Measurements from ENCODE around the gene SUB1.

SUB1 gene

GRCh38 chr5:32646061-32646969, 61.0 kb downstream of the SUB1 start:
- Histone ChIP-seq H3K4me3 (ENCODE audit: low read depth, low read length) (no peak overlapping the region), H3K27ac (ENCODE audit: extremely low read depth, low read depth, low read length) (no peak overlapping the region), H3K36me3 (ENCODE audit: control insufficient read depth in 2 of 2, insufficient read depth in 1 of 2, low read length in 2 of 2) (no peaks in the 10 kb centered on the region), H3K9me3 (ENCODE audit: control insufficient read depth, insufficient read depth, low read depth, low read length) (no peaks in the 10 kb centered on the region), H3K4me1 (ENCODE audit: control insufficient read depth, insufficient read depth, low read length) (no peaks in the 10 kb centered on the region)
- TF ChIP-seq ZNF433 (tag by site-specific recombination; IDR thresholded peaks at IDR 0.05; ENCODE audit: low read depth): no peak
- TF ChIP-seq ZBTB17 (tag by site-specific recombination; IDR thresholded peaks at IDR 0.05): no peak
- no peak for TF ChIP-seq ZFP37 (tag by site-specific recombination; IDR thresholded peaks at IDR 0.05)
- no peak for TF ChIP-seq EGR2 (tag by site-specific recombination; IDR thresholded peaks at IDR 0.05; ENCODE audit: low read depth)
- TF ChIP-seq ZNF280C (tag by site-specific recombination; IDR thresholded peaks at IDR 0.05): no peak
- no peak for TF ChIP-seq ELK4 (IDR thresholded peaks at IDR 0.05; ENCODE audit: borderline replicate concordance, low read depth, low read length)
- TF ChIP-seq ZNF449 (tag by site-specific recombination; IDR thresholded peaks at IDR 0.05): no peak
- no peak for TF ChIP-seq ZXDB (tag by site-specific recombination; IDR thresholded peaks at IDR 0.05)
- no peak for TF ChIP-seq CTCF (tag by site-specific recombination; IDR thresholded peaks at IDR 0.05)
- no peak for TF ChIP-seq ZNF785 (tag by site-specific recombination; IDR thresholded peaks at IDR 0.05)
- no peak for TF ChIP-seq ZNF530 (tag by site-specific recombination; IDR thresholded peaks at IDR 0.05; ENCODE audit: low read depth)
- TF ChIP-seq IKZF3 (tag by site-specific recombination; IDR thresholded peaks at IDR 0.05): no peak
- TF ChIP-seq ZIC2 (tag by site-specific recombination; IDR thresholded peaks at IDR 0.05): no peak
- no peak for TF ChIP-seq SCRT1 (tag by site-specific recombination; IDR thresholded peaks at IDR 0.05; ENCODE audit: borderline replicate concordance)
- no peak for TF ChIP-seq ZSCAN23 (tag by site-specific recombination; IDR thresholded peaks at IDR 0.05)
- no peak for TF ChIP-seq ZNF777 (tag by site-specific recombination; IDR thresholded peaks at IDR 0.05; ENCODE audit: borderline replicate concordance)
- no peak for TF ChIP-seq SALL2 (tag by site-specific recombination; IDR thresholded peaks at IDR 0.05; ENCODE audit: borderline replicate concordance)
- CTCF ChIA-PET: interaction anchor here (0.7 to 1.0 kb wide), 2 partner anchors 34 to 312 kb away, joined by 3 read pairs; no protein-coding TSS in a partner anchor
- POLR2A ChIA-PET: no interaction called here

- no peaks in the 10 kb centered on the region for H3K9me3 ChIP-seq (ENCODE audit: control insufficient read depth, insufficient read depth, low read depth, low read length)
- ChIA-PET POLR2A (no interaction called here), CTCF (interaction anchor here (0.7 kb wide), 1 partner anchor 876 kb away, joined by 3 read pairs; no protein-coding TSS in a partner anchor)
- H3K27ac ChIP-seq (ENCODE audit: extremely low read depth, low read depth, low read length): no peak overlapping the region
- no peak overlapping the region for H3K4me3 ChIP-seq (ENCODE audit: low read depth, low read length)
- H3K36me3 ChIP-seq (ENCODE audit: control insufficient read depth in 2 of 2, insufficient read depth in 1 of 2, low read length in 2 of 2): no peaks in the 10 kb centered on the region
- H3K4me1 ChIP-seq (ENCODE audit: control insufficient read depth, insufficient read depth, low read length): no peaks in the 10 kb centered on the region
- TF ChIP-seq ZNF350 (tag by site-specific recombination; IDR thresholded peaks at IDR 0.05) (no peak), ZNF335 (tag by site-specific recombination; conservative IDR thresholded peaks at IDR 0.05) (no peak), ZFHX2 (tag by site-specific recombination; conservative IDR thresholded peaks at IDR 0.05) (no peak), PRDM6 (tag by site-specific recombination; IDR thresholded peaks at IDR 0.05) (no peak), MZF1 (tag by site-specific recombination; IDR thresholded peaks at IDR 0.05; ENCODE audit: borderline replicate concordance) (no peak), ZNF501 (tag by site-specific recombination; IDR thresholded peaks at IDR 0.05) (no peak), ZNF48 (tag by site-specific recombination; IDR thresholded peaks at IDR 0.05) (no peak)
These were observed 65.7 kb downstream of the SUB1 start for GRCh38 chr5:32651088-32651487.
